ENCODE data around the gene CFAP61. TPM values are rescaled to one million over a fixed set of nuclear protein-coding genes. Genes with fewer than 3 reads are reported as not detected.

CFAP61 gene
- total RNA-seq, 1 donor from 2014 or later: not detected

GRCh38 chr20:20322912-20323311 is 270.6 kb downstream of the CFAP61 start:
- H3K4me1 Mint-ChIP-seq (ENCODE audit: low read depth, unreplicated experiment): no peaks in the 10 kb centered on the region
- H3K36me3 Mint-ChIP-seq (ENCODE audit: low read depth, unreplicated experiment): no peaks in the 10 kb centered on the region
- peaks cover 13% of the 10 kb centered on the region for H3K27me3 Mint-ChIP-seq (ENCODE audit: low read depth, unreplicated experiment)
- H3K4me3 Mint-ChIP-seq (ENCODE audit: unreplicated experiment): no peak overlapping the region
- Histone ChIP-seq H4K20me1 (ENCODE audit: insufficient read depth, low read length) (no peaks in the 10 kb centered on the region), H3K79me2 (ENCODE audit: insufficient read depth, low read length) (no peaks in the 10 kb centered on the region), H3K27me3 (ENCODE audit: insufficient read depth, low read length) (no peaks in the 10 kb centered on the region), H3K4me2 (ENCODE audit: low read length) (no peak overlapping the region), H3K27ac (ENCODE audit: low read depth, low read length) (no peak overlapping the region), H3K9me3 (ENCODE audit: insufficient read depth, low read depth, low read length) (no peaks in the 10 kb centered on the region), H3K9ac (ENCODE audit: low read length) (no peak overlapping the region), H3K4me3 (ENCODE audit: insufficient read depth, low read depth, low read length) (no peak overlapping the region), H3K4me1 (ENCODE audit: insufficient read depth, low read length) (no peaks in the 10 kb centered on the region), H2AFZ (ENCODE audit: low read depth, low read length) (no peak overlapping the region), H3K36me3 (ENCODE audit: insufficient read depth, low read length) (no peaks in the 10 kb centered on the region)
- TF ChIP-seq CTCF (IDR thresholded peaks at IDR 0.05; ENCODE audit: insufficient read depth, low read depth, low read length): no peak
- TF ChIP-seq EZH2 (IDR thresholded peaks at IDR 0.05; ENCODE audit: insufficient read depth, low read length): no peak
- no peak for FAIRE-seq
- H3K9me3 Mint-ChIP-seq (ENCODE audit: unreplicated experiment): no peaks in the 10 kb centered on the region
- no peak for DNase-seq (ENCODE audit: low read depth)
- H3K27ac Mint-ChIP-seq (ENCODE audit: unreplicated experiment): no peak overlapping the region

GRCh38 chr20:20327746-20328145 is 275.4 kb downstream of the CFAP61 start:
- DNase-seq (ENCODE audit: low read depth) (no peak), FAIRE-seq (no peak)
- Histone ChIP-seq H3K4me3 (ENCODE audit: insufficient read depth, low read depth, low read length) (no peak overlapping the region), H3K9ac (ENCODE audit: low read length) (no peak overlapping the region), H3K9me3 (ENCODE audit: insufficient read depth, low read depth, low read length) (no peaks in the 10 kb centered on the region), H3K4me1 (ENCODE audit: insufficient read depth, low read length) (no peaks in the 10 kb centered on the region), H2AFZ (ENCODE audit: low read depth, low read length) (no peak overlapping the region), H4K20me1 (ENCODE audit: insufficient read depth, low read length) (no peaks in the 10 kb centered on the region), H3K36me3 (ENCODE audit: insufficient read depth, low read length) (no peaks in the 10 kb centered on the region), H3K79me2 (ENCODE audit: insufficient read depth, low read length) (no peaks in the 10 kb centered on the region), H3K27me3 (ENCODE audit: insufficient read depth, low read length) (no peaks in the 10 kb centered on the region), H3K4me2 (ENCODE audit: low read length) (no peak overlapping the region), H3K27ac (ENCODE audit: low read depth, low read length) (no peak overlapping the region)
- H3K27me3 Mint-ChIP-seq (ENCODE audit: low read depth, unreplicated experiment): peaks cover 3% of the 10 kb centered on the region
- no peak overlapping the region for H3K27ac Mint-ChIP-seq (ENCODE audit: unreplicated experiment)
- no peaks in the 10 kb centered on the region for H3K4me1 Mint-ChIP-seq (ENCODE audit: low read depth, unreplicated experiment)
- no peaks in the 10 kb centered on the region for H3K36me3 Mint-ChIP-seq (ENCODE audit: low read depth, unreplicated experiment)
- TF ChIP-seq CTCF (IDR thresholded peaks at IDR 0.05; ENCODE audit: insufficient read depth, low read depth, low read length): no peak
- TF ChIP-seq EZH2 (IDR thresholded peaks at IDR 0.05; ENCODE audit: insufficient read depth, low read length): no peak
- H3K9me3 Mint-ChIP-seq (ENCODE audit: unreplicated experiment): no peaks in the 10 kb centered on the region
- H3K4me3 Mint-ChIP-seq (ENCODE audit: unreplicated experiment): no peak overlapping the region

- H3K9me3 ChIP-seq (ENCODE audit: insufficient read depth, low read depth, low read length): no peaks in the 10 kb centered on the region
- no peaks in the 10 kb centered on the region for H3K4me1 ChIP-seq (ENCODE audit: insufficient read depth, low read length)
- Mint-ChIP-seq H3K36me3 (ENCODE audit: low read depth, unreplicated experiment) (no peaks in the 10 kb centered on the region), H3K27me3 (ENCODE audit: low read depth, unreplicated experiment) (peaks cover 6% of the 10 kb centered on the region), H3K4me1 (ENCODE audit: low read depth, unreplicated experiment) (no peaks in the 10 kb centered on the region), H3K27ac (ENCODE audit: unreplicated experiment) (no peak overlapping the region), H3K4me3 (ENCODE audit: unreplicated experiment) (no peak overlapping the region), H3K9me3 (ENCODE audit: unreplicated experiment) (no peaks in the 10 kb centered on the region)
- TF ChIP-seq EZH2 (IDR thresholded peaks at IDR 0.05; ENCODE audit: insufficient read depth, low read length) (no peak), CTCF (IDR thresholded peaks at IDR 0.05; ENCODE audit: insufficient read depth, low read depth, low read length) (no peak)
- no peak overlapping the region for H3K27ac ChIP-seq (ENCODE audit: low read depth, low read length)
- DNase-seq (ENCODE audit: low read depth) (no peak), FAIRE-seq (no peak)
- no peaks in the 10 kb centered on the region for H3K27me3 ChIP-seq (ENCODE audit: insufficient read depth, low read length)
- H4K20me1 ChIP-seq (ENCODE audit: insufficient read depth, low read length): no peaks in the 10 kb centered on the region
- H2AFZ ChIP-seq (ENCODE audit: low read depth, low read length): no peak overlapping the region
- H3K36me3 ChIP-seq (ENCODE audit: insufficient read depth, low read length): no peaks in the 10 kb centered on the region
- no peak overlapping the region for H3K9ac ChIP-seq (ENCODE audit: low read length)
- H3K4me2 ChIP-seq (ENCODE audit: low read length): no peak overlapping the region
- H3K79me2 ChIP-seq (ENCODE audit: insufficient read depth, low read length): no peaks in the 10 kb centered on the region
- H3K4me3 ChIP-seq (ENCODE audit: insufficient read depth, low read depth, low read length): no peak overlapping the region
Observed at GRCh38 chr20:20329564-20329963, 277.2 kb downstream of the CFAP61 start.

Measured in astrocyte (in vitro differentiated cells and primary cell).